CD4-positive, alpha-beta T cell treated with Interleukin-12 subunit alpha and Interleukin-12 subunit beta, for 1 hour (primary cell): Measurements from ENCODE around the gene NLGN1.
"Not testable (repeated sequence)": the region's sequence is repeated elsewhere in the genome, so short reads cannot be mapped to it uniquely, and the experiment has no call there.

Experiments used
- DNase-seq: peaks from one replicate; pipeline ENCODE4 v3.0.0-alpha.2; 2020

Gene NLGN1

DNA sequence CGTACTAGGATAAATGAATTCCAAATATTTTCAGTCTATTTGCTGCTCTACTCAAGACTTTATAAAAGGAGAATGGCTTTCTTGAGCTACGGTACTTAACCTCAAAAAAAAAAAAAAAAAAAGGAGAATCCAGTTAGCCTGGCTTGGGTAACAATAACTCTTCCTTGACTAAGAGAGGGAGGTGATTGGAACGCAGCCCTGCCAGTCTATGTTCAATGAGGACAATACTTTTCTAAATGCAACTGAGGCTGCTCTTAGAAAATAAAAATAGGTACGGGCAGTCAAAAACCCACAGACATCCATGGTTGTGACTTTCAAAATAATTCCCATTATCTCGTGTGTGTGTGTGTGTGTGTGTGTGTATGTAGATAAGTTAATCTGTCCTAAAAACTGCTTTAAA is 799.9 kb downstream of the NLGN1 start:
- no peak for DNase-seq

- DNase-seq: no peak
Observed at GRCh38 chr3:174198199-174198598, 800.7 kb downstream of the NLGN1 start.

DNA sequence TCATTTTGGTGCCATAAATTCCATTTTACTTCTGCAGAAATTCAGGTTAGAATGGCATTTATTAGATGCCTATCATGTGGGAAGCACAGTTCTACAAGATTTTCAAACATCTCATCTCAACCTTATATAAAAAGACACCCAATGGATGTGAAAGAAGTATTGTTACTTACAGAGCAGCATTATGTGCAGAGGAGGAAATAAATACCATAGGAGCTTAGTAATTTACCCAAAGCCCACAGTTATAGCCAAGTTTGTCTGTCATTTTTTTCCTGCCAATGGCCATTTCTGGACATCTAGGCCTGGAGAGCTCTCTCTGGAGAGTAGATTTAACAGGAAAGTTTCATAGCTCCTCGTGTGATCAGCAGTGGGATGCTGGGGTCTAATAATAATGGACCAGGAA is 802.2 kb downstream of the NLGN1 start:
- no peak for DNase-seq

DNA sequence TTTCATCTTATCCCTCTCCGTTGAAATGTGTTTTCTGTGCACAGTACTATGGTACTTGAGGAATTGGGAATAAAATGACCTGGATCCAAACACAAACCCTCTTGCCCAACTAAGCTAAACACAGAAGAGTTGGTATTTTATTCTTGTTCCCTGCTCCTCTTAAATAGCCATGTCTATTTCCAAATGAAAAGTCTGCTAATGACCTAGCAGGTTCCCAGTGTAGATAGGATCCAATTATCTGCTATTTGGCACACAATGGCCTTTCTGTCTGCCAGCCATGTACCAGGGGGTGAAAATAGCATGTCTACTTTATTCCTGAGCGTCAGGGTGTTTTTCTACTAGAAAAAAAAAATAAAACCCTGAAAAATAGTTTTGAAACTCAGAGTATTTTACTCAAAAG is 804.6 kb downstream of the NLGN1 start:
- no peak for DNase-seq

- no peak for DNase-seq
Observed at GRCh38 chr3:174202561-174202960, 805.0 kb downstream of the NLGN1 start.

- DNase-seq: no peak
Observed at GRCh38 chr3:174204765-174205164, 807.2 kb downstream of the NLGN1 start.

DNA sequence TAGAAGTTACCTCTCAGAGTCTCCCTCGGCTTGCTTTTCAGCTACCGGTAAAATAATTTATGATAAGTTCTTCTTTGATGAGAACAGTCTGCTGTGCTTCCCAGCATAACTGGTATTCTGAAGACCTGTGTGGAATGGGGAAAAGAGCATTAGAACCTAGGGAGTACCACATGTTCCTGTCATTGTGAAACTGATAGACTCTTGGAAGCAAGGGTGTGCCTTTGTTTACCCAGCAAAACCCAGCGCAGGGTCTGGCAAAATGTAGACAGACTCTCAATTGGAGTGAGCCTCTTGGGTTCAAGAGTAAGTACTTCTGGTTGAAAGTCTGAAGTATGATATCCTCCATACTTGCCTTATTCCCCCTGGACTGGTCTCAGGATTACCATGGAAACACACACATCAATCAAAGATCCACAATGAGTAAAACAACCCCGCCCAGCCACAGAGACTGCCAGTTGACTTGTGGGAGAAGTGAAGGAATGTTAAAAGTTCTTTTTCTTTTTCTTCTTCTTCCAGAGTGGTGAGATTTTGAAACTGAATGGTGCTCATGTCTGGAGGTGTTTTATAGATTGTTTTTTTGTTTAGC is 809.2 kb downstream of the NLGN1 start:
- DNase-seq: no peak

DNA sequence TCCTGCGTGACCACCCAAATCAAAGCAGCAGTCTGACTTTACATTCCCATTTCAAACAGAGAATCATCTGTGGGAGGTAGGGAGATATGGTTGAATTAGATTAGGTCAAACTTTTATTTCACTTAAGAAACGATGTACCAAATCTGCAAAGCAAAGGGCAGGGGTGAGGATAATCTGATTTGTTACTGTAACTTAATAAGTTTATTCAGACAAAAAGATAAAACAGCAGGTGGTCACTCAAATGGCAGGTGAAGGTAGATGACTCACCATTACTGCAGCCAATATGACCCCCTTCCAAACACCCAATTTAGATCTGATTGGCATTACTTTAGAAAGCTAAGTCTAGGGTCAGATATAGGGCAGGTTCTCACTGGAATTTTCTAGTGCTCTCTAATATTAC is 810.6 kb downstream of the NLGN1 start:
- DNase-seq: no peak

DNA sequence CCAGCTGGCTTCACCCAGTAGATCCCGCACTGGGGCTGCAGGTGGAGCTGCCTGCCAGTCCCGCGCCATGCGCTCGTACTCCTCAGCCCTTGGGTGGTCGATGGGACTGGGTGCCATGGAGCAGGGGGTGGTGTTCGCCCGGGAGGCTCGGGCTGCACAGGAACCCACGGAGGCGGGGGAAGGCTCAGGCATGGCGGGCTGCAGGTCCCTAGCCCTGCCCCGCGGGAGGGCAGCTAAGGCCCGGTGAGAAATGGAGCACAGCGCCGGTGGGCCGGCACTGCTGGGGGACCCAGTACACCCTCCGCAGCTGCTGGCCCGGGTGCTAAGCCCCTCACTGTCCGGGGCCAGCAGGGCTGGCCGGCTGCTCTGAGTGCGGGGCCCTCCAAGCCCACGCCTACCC is 814.4 kb downstream of the NLGN1 start:
- DNase-seq: not testable (repeated sequence)

DNA sequence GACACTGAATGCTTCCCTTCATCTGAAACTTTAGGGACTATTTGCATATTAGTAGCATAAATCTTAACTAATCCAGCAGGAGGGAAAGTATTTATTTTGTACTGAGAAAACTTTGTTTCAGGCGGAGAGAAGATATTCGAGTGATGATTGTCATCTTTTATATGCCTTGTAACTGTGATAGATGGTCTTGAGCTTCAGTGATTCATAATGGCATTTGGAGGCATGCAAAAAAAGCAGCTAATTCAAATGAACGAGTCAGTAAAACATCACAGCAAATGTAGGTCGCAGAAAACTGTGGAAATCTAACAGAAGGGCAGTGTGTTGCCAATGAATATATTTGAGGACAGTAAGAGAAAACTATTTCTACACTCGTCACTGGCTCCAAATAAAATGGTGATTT is 817.9 kb downstream of the NLGN1 start:
- no peak for DNase-seq

GRCh38 chr3:174216019-174216418 is 818.5 kb downstream of the NLGN1 start:
- DNase-seq: no peak

DNA sequence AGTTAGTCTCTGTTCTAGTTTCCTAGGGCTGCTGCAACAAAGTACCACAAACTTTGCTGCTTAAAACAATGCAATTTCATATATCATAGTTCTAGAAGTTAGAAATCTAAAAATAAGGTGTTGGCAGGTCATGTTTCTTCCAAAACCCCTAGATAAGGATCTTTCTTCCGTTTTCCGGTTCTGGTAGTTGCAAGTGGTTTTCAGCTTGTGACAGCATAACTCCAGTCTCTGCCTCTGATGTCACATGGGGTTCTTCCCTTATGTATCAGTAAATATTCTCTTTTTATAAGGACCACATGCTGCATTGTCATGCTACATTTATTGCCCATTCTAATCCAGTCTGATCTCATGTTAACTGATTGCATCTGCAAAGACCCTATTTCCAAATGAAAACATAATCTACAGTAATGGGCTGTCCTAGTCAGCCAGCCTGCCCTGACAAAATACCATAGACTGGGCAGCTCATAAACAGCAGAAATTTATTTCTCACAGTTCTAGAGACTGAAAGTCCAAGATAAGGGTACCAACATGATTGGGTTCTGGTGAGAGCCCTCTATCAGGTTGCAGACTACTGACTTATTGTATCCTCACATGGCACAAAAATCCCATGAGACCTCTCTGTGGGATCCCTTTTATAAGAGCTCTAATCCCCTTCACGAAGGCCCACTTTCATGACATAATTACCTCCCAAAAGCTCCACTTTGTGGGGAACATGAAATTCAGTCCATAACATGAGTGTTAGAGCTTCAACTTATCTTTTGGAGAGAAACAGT is 819.6 kb downstream of the NLGN1 start:
- DNase-seq: peak; percentile 1

DNA sequence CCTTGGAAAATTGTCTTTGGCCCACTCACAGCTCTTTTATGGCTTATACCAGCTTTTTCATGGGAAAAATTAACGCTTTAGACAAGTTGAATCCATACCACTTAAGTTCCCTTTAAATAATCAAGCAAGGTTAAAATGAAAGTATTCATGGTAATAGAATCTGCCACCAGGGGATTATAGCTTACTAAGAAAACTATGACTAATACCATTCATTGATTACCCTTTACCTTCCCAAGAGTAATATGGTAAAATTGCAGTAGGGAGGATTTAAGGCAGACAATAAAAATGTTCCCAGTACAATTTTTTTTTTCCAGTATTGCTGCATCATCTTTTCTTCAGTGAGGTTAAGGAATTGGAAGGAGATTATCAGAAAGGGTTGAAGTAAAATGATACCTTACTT is 820.5 kb downstream of the NLGN1 start:
- no peak for DNase-seq

DNA sequence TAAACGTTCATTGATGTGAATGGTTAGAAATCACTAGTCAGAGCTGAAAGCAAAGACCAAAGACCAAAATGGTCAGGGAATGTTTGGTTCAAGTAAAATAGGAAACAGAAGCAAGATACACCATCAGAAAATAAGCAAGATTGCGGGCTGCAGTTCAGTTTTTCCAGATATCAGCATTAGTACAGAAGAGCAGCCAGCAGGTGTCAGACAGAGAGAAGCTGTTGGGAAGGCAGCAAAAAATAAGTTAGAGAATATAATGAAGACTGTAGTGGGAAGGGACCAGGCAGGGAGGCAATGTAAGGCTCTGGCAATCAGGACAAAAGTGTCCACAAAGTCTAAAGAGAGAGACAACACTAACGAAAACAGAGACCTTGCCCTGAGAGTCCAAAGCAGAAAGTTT is 822.2 kb downstream of the NLGN1 start:
- no peak for DNase-seq

- DNase-seq: no peak
Observed at GRCh38 chr3:174220775-174221554, 823.4 kb downstream of the NLGN1 start.

DNA sequence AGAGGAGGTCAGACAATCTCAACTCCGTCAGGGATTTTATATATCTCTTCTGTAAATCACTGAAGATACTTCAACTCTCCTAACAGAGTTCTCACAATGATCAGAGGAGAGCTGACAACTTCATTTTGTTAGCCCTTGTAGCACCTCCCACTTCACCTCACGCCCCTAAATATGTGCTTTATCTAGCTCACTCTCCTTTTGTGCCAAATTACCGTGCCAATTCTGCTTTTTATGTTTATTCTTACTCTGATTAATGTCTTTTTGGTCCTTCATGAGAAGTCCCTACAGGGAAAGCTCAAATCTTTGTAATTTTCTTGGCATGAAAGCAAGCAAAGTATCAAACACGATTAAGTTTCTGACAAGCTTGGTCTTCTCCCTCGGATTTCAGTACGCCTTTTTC is 825.5 kb downstream of the NLGN1 start:
- DNase-seq: no peak

GRCh38 chr3:174223626-174224025 is 826.1 kb downstream of the NLGN1 start:
- DNase-seq: no peak

DNA sequence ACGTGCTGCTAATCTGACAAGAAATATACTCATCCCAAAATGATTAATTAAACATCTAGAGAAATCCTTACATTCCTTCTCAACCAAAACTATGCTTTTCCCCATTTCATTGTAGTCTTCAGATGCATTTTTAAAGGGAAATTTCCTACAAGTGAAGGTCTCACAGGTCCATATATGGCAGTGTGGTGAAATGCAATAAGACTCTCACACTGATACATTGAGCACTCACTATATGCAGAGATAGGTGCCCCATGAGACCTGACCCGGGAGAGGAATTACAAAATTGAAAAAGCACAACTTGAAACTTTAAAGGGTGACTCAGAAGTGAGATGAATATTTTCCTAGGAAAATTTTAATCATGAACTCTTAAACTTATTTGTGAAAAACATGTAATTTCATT is 832.4 kb downstream of the NLGN1 start:
- DNase-seq: no peak

- DNase-seq: not testable (repeated sequence)
Observed at GRCh38 chr3:174232028-174232657, 834.6 kb downstream of the NLGN1 start.

DNA sequence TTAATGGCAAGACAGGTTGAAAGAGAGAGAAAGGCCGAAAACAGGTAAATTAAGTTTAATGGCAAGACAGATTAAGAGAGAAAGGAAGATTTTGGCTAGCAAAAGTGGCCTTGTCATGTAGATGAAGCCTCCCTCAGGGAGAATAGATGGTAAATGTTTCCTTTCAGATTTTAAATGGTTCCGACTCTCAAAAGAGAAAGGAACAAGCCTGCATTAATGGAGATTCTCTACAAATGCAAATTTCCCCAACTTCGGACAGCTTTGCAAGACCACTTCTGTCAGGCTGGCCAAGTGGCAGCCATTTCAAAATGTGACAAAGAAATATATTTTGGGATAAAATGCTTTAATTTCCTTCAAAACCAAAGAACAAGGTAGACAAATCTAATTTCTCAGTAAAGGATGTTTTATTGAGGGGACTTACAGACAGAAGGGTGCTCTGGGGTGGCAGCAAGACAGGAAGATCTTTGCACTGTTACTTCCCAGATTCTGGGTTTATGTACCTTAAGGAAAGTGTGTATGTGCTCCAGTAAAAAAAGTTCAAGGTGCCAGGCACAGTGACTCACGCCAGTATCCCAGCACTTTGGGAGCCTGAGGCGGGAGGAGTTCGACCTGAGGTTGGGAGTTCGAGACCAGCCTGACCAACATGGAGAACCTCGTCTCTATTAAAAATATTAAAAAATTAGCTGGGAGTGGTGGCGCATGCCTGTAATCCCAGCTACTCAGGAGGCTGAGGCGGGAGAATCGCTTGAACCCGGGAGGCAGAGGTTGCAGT is 835.3 kb downstream of the NLGN1 start:
- no peak for DNase-seq

DNA sequence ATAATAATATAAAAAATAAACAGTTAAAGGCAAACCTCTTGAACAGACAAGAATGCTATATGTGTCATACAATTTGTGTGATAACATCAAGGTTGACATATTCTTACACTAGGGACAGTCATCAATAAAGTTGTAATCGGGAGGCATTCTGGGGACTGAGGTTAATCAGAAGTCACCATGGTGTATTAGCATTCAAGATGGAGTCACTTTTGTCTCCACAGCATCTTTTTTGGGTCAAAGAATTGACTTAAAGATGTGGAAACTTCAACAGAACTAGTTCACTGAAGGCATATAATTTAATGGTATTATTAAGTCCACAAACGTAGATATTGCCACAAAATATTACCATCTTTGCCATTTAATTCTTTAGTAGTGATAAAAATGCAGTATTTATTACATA is 836.0 kb downstream of the NLGN1 start:
- DNase-seq: no peak

DNA sequence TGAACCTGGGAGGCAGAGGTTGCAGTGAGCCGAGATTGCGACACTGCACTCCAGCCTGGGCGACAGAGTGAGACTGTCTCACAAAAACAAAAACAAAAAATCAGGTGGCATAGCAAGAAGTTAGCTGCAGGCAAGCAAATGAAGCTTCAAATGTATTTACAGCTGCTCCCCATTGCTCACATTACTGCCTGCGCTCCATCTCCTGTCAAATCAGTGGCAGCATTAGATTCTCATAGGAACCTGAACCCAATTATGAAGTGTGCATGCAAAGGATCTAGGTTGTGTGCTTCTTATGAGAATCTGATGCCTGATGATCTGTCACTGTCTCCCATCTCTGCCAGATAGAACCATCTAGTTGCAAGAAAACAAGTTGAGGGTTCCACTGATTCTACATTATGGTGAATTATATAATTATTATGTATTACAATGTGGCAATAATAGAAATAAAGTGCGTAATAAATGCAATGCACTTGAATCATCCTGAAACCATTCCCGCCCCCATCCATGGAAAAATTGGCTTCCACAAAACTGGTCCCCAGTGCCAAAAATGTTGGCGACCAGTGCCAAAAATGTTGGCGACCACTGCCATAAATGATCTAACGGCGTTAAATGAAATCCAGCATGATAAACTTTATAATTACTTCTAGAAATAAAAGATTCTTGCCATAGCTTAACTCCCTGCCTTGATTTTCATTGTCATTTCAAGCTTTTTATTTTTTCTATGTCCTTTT is 844.9 kb downstream of the NLGN1 start:
- no peak for DNase-seq
